Bronchial epithelial cell (primary cell): ENCODE data around the gene ATRIP. TPM values are rescaled to one million over a fixed set of nuclear protein-coding genes. Genes with fewer than 3 reads are reported as not detected.
A peak's percentile ranks its signal among the peaks of the same experiment; 100 is the strongest.

Experiments used
- DNase-seq: peaks from one replicate; pipeline ENCODE4 v3.0.0-alpha.2; 2010; ENCODE audit warnings: low read depth
- FAIRE-seq: peaks from 2 replicates; lab custom pipeline; 2011; peaks lifted over from hg19 to GRCh38; lab: Jason Lieb, UNC
- H3K27me3 ChIP-seq: 2 replicates; pipeline ENCODE4 v1.5.1; 2011; ENCODE audit warnings: low read length; ENCODE audit not compliant: control insufficient read depth, insufficient read depth
- H3K36me3 ChIP-seq: 2 replicates; pipeline ENCODE4 v1.5.1; 2011; ENCODE audit warnings: low read length; ENCODE audit not compliant: control insufficient read depth, insufficient read depth
- H3K4me3 ChIP-seq: 2 replicates; pipeline ENCODE4 v1.5.1; 2011; ENCODE audit warnings: mild to moderate bottlenecking, low read depth, low read length, control low read depth
- CTCF ChIP-seq: IDR thresholded peaks from 2 replicates; pipeline ENCODE4 v1.5.1; 2011; ENCODE audit warnings: mild to moderate bottlenecking, moderate library complexity, low read length, control low read depth, inconsistent platforms; ENCODE audit not compliant: insufficient read depth, severe bottlenecking
- total RNA-seq: library from RNA; depleted of rRNA; stranded (reverse); fragments of >200 nt; gene quantifications from 2 replicates; pipeline ENCODE4 v1.2.1, GENCODE V29; 2014

Gene ATRIP
- total RNA-seq, 1 donor from 2014 or later = 5.5 TPM

- no peaks in the 10 kb centered on the region for H3K27me3 ChIP-seq
- no peak for FAIRE-seq
- no peak for DNase-seq
- H3K4me3 ChIP-seq = no peak overlapping the region
- TF ChIP-seq CTCF = no peak
- peaks cover 8% of the 10 kb centered on the region for H3K36me3 ChIP-seq
These were observed 1.2 kb upstream of the ATRIP start for GRCh38 chr3:48445277-48445882.

GRCh38 chr3:48446043-48446424 is 503 bp upstream of the ATRIP start:
- no peaks in the 10 kb centered on the region for H3K27me3 ChIP-seq
- no peak for TF ChIP-seq CTCF
- DNase-seq (no peak), FAIRE-seq (no peak)
- H3K36me3 ChIP-seq = peaks cover 9% of the 10 kb centered on the region
- H3K4me3 ChIP-seq = peak overlapping the region; percentile 49

DNA sequence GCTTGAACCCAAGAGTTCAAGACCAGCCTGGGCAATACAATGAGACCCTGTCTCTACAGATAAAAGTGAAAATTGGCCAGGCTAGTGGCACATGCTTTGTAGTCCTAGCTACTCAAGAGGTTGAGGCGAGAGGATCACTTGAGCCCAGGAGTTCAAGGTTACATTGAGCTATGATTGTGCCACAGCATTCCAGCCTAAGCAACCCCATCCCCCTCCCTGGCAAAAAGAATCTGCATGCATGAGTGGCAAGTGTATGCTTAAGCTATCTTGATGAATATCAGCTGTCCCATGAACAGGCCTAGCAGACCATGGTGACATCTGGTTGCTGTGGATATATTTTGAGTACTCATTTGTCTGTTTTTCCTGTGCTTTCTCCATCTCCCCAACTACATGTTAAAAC is 4.7 kb downstream of the ATRIP start:
- no peak for DNase-seq
- no peak for FAIRE-seq
- Histone ChIP-seq H3K4me3 (no peak overlapping the region), H3K36me3 (peaks cover 14% of the 10 kb centered on the region), H3K27me3 (no peaks in the 10 kb centered on the region)
- no peak for TF ChIP-seq CTCF

DNA sequence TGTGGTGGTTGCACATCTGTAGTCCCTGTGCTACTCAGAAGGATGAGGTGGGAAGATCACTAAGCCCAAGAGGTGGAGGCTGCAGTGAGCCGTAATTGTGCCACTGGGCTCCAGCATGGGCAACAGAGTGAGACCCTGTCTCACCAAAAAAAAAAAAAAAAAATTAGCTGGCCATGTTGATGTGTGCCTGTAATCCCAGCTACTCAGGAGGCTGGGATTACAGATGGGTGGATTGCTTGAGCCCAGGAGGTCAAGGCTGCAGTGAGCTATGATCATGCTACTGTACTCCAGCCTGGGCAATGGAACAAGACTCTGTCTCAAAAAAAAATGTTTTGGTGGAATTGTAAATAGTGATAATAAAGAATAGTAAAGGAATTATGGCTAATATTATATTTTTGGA is 9.9 kb downstream of the ATRIP start:
- peaks cover 29% of the 10 kb centered on the region for H3K36me3 ChIP-seq

GRCh38 chr3:48459331-48459730 is 12.8 kb downstream of the ATRIP start:
- H3K4me3 ChIP-seq = no peak overlapping the region
- H3K27me3 ChIP-seq = no peaks in the 10 kb centered on the region
- TF ChIP-seq CTCF = no peak
- FAIRE-seq (no peak), DNase-seq (peak; percentile 69)
- H3K36me3 ChIP-seq = peaks cover 20% of the 10 kb centered on the region

More for the DNA sequence above, 9.9 kb downstream of the ATRIP start:
- no peak for TF ChIP-seq CTCF
- DNase-seq (no peak), FAIRE-seq (no peak)
- no peak overlapping the region for H3K4me3 ChIP-seq
- no peaks in the 10 kb centered on the region for H3K27me3 ChIP-seq
